Measurements from ENCODE around the gene SMARCD1. TPM values are rescaled to one million over a fixed set of nuclear protein-coding genes. Genes with fewer than 3 reads are reported as not detected.
A peak's percentile ranks its signal among the peaks of the same experiment; 100 is the strongest.
"Not testable (repeated sequence)": the region's sequence is repeated elsewhere in the genome, so short reads cannot be mapped to it uniquely, and the experiment has no call there.

SMARCD1 gene
- total and polyA plus RNA-seq, 7 donors, result 11.7 to 21.1 (median 16.4) TPM

- H3K27me3 ChIP-seq (ENCODE audit: insufficient read depth in 3 of 3, low read length in 2 of 3), result no peaks in the 10 kb centered on the region
- H3K9me3 ChIP-seq, result no peaks in the 10 kb centered on the region
- H3K4me3 ChIP-seq, result no peak overlapping the region
- ATAC-seq, result no peak
- H3K27ac ChIP-seq, result no peak overlapping the region
- H3K36me3 ChIP-seq (ENCODE audit: insufficient read depth in 1 of 2, low read depth in 1 of 2), result peaks cover 0 to 12% of the 10 kb centered on the region in 2 donors
- no peak for TF ChIP-seq CTCF (IDR thresholded peaks at IDR 0.05)
- DNase-seq, result no peak
- H3K4me1 ChIP-seq, result peaks cover 10% of the 10 kb centered on the region
- intact Hi-C loops (cut with DNase I), result no loop called here
- 81 to 89% (median 84%) methylated on average over 7 of the region's 7 CpGs for WGBS, 3 donors
These were observed 2.5 kb upstream of the SMARCD1 start for GRCh38 chr12:50082644-50083043.

- no peak for ATAC-seq
- Histone ChIP-seq H3K27ac (no peak overlapping the region), H3K27me3 (ENCODE audit: insufficient read depth in 3 of 3, low read length in 2 of 3) (no peaks in the 10 kb centered on the region), H3K4me1 (peaks cover 10% of the 10 kb centered on the region), H3K9me3 (no peaks in the 10 kb centered on the region), H3K4me3 (no peak overlapping the region), H3K36me3 (ENCODE audit: insufficient read depth in 1 of 2, low read depth in 1 of 2) (peaks cover 0 to 19% of the 10 kb centered on the region in 2 donors)
- DNase-seq, result no peak
- no peak for TF ChIP-seq CTCF (IDR thresholded peaks at IDR 0.05)
- intact Hi-C loops (cut with DNase I), result no loop called here
- 82 to 95% (median 83%) methylated on average over 1 of the region's 1 CpG for WGBS, 3 donors
These were observed 1.8 kb upstream of the SMARCD1 start for GRCh38 chr12:50083301-50083700.

GRCh38 chr12:50084409-50084774 is 750 bp upstream of the SMARCD1 start:
- intact Hi-C loops (cut with DNase I); H3K9me3 ChIP-seq; DNase-seq; H3K27me3 ChIP-seq (ENCODE audit: insufficient read depth in 3 of 3, low read length in 2 of 3); ATAC-seq: not testable (repeated sequence)
- peaks cover 4 to 29% of the 10 kb centered on the region in 2 donors for H3K36me3 ChIP-seq (ENCODE audit: insufficient read depth in 1 of 2, low read depth in 1 of 2)
- WGBS, 3 donors, result 36 to 38% (median 37%) methylated on average over 7 of the region's 7 CpGs
- H3K4me3 ChIP-seq, result peak overlapping the region; percentile 86
- peak overlapping the region; percentile 94 for H3K27ac ChIP-seq
- peaks cover 14% of the 10 kb centered on the region for H3K4me1 ChIP-seq

- no peak for TF ChIP-seq CTCF (IDR thresholded peaks at IDR 0.05)
- peak overlapping the region; percentile 86 for H3K4me3 ChIP-seq
- DNase-seq, result no peak
- intact Hi-C loops (cut with DNase I), result loop anchor here in 1 of 2 donors (5.0 kb wide), 1 partner anchor 82 kb away; the partner anchor contains the start of gene CERS5
- 2 to 7% (median 3%) methylated on average over 8 of the region's 8 CpGs for WGBS, 3 donors
- no peaks in the 10 kb centered on the region for H3K9me3 ChIP-seq
- H3K36me3 ChIP-seq (ENCODE audit: insufficient read depth in 1 of 2, low read depth in 1 of 2), result peaks cover 4 to 42% of the 10 kb centered on the region in 2 donors
- peaks cover 14% of the 10 kb centered on the region for H3K4me1 ChIP-seq
- H3K27ac ChIP-seq, result peak overlapping the region; percentile 94
- no peaks in the 10 kb centered on the region for H3K27me3 ChIP-seq (ENCODE audit: insufficient read depth in 3 of 3, low read length in 2 of 3)
- ATAC-seq, result no peak
These were observed 502 bp downstream of the SMARCD1 start for GRCh38 chr12:50085615-50086072.

GRCh38 chr12:50086148-50086547 is 1.0 kb downstream of the SMARCD1 start:
- H3K27me3 ChIP-seq (ENCODE audit: insufficient read depth in 3 of 3, low read length in 2 of 3), result no peaks in the 10 kb centered on the region
- no peaks in the 10 kb centered on the region for H3K9me3 ChIP-seq
- H3K27ac ChIP-seq, result peak overlapping the region; percentile 94
- H3K4me3 ChIP-seq, result peak overlapping the region; percentile 86
- TF ChIP-seq CTCF (IDR thresholded peaks at IDR 0.05), result no peak
- H3K36me3 ChIP-seq (ENCODE audit: insufficient read depth in 1 of 2, low read depth in 1 of 2), result peaks cover 4 to 47% of the 10 kb centered on the region in 2 donors
- no peak for ATAC-seq
- no peak for DNase-seq
- peaks cover 14% of the 10 kb centered on the region for H3K4me1 ChIP-seq
- intact Hi-C loops (cut with DNase I), result loop anchor here in 1 of 2 donors (5.0 kb wide), 1 partner anchor 81 kb away; the partner anchor contains the start of gene CERS5
- 35 to 61% (median 45%) methylated on average over 5 of the region's 5 CpGs for WGBS, 3 donors
